ENCODE measurements around the gene A2M. TPM values are rescaled to one million over a fixed set of nuclear protein-coding genes. Genes with fewer than 3 reads are reported as not detected.

Gene A2M
- total RNA-seq, 1 experiment from 2014 or later, result 1.2 TPM

DNA sequence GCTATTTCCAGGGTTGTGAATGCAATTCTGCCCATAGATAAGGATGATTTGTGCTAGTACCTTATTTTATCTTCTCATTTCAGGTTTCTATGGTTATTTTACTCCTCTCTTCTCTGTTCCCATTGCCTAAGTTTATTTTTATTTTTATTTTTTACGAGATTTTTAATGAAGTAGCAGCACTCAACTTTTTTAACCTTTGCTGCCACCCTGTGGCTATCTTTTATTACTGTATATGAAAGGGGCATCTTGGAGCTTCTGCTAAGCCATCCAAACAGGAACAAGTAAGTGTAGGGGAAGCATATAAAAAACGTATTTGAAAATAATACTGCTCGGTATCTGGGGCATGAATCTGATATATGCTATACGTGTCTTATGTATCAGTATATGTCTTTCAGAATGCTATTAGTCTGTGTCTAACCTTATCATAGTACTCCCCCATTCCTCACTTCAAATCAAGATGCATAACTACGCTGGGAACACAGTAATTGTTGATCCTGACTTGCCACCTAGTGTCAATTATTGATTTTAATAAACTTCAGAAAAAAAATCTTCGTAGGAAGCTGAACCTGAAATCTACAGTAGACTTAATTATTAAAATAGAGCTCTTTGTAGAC, 66.1 kb downstream of the A2M start:
- Mint-ChIP-seq H3K27ac (no peak overlapping the region), H3K9me3 (no peaks in the 10 kb centered on the region), H3K4me1 (no peaks in the 10 kb centered on the region), H3K4me3 (no peak overlapping the region), H3K36me3 (ENCODE audit: insufficient read depth in 1 of 3, low read depth in 3 of 3) (no peaks in the 10 kb centered on the region), H3K27me3 (ENCODE audit: low read depth) (no peaks in the 10 kb centered on the region)
- DNase-seq, result no peak
- no peaks in the 10 kb centered on the region for H3K79me1 ChIP-seq (ENCODE audit: insufficient read depth, low read depth, low read length, poor library complexity, severe bottlenecking)
- no peak overlapping the region for H4K91ac ChIP-seq (ENCODE audit: insufficient read length, low read depth, low read length)
- no peaks in the 10 kb centered on the region for H3K9me3 ChIP-seq (ENCODE audit: control insufficient read depth, low read depth, low read length)
- no peak overlapping the region for H3K9ac ChIP-seq (ENCODE audit: extremely low read depth, insufficient read length, low read length)
- no peak overlapping the region for H3K56ac ChIP-seq (ENCODE audit: insufficient read length, low read depth, low read length)
- no peaks in the 10 kb centered on the region for H4K20me1 ChIP-seq (ENCODE audit: control insufficient read depth, insufficient read depth, insufficient read length)
- no peak overlapping the region for H2BK120ac ChIP-seq (ENCODE audit: low read depth, low read length, poor library complexity, severe bottlenecking)
- no peak overlapping the region for H2AFZ ChIP-seq (ENCODE audit: low read length)
- H3K14ac ChIP-seq (ENCODE audit: insufficient read depth, low read length), result no peak overlapping the region
- H2BK15ac ChIP-seq (ENCODE audit: low read depth, low read length), result no peak overlapping the region
- H2AK5ac ChIP-seq (ENCODE audit: insufficient read length, low read length), result no peak overlapping the region
- no peaks in the 10 kb centered on the region for H3K23me2 ChIP-seq (ENCODE audit: insufficient read length, low read depth, low read length, poor library complexity, severe bottlenecking)
- H2BK12ac ChIP-seq (ENCODE audit: insufficient read length, low read depth, low read length), result no peak overlapping the region
- H3T11ph ChIP-seq (ENCODE audit: low read length), result no peak overlapping the region
- H3K23ac ChIP-seq (ENCODE audit: insufficient read length, low read depth, low read length), result no peak overlapping the region
- H3K79me2 ChIP-seq (ENCODE audit: insufficient read depth, low read length), result no peaks in the 10 kb centered on the region
- H3K4ac ChIP-seq (ENCODE audit: low read depth, low read length), result no peak overlapping the region
- no peak overlapping the region for H3K18ac ChIP-seq (ENCODE audit: insufficient read length, low read depth, low read length)
- TF ChIP-seq, protein P1, sequence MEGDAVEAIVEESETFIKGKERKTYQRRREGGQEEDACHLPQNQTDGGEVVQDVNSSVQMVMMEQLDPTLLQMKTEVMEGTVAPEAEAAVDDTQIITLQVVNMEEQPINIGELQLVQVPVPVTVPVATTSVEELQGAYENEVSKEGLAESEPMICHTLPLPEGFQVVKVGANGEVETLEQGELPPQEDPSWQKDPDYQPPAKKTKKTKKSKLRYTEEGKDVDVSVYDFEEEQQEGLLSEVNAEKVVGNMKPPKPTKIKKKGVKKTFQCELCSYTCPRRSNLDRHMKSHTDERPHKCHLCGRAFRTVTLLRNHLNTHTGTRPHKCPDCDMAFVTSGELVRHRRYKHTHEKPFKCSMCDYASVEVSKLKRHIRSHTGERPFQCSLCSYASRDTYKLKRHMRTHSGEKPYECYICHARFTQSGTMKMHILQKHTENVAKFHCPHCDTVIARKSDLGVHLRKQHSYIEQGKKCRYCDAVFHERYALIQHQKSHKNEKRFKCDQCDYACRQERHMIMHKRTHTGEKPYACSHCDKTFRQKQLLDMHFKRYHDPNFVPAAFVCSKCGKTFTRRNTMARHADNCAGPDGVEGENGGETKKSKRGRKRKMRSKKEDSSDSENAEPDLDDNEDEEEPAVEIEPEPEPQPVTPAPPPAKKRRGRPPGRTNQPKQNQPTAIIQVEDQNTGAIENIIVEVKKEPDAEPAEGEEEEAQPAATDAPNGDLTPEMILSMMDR (conservative IDR thresholded peaks at IDR 0.05), result peak; percentile 75
- no peak overlapping the region for H4K8ac ChIP-seq (replicated peaks; ENCODE audit: insufficient read length, low read depth, low read length)
- H2BK20ac ChIP-seq (ENCODE audit: low read depth, low read length, poor library complexity, severe bottlenecking), result no peak overlapping the region
- H2BK5ac ChIP-seq (ENCODE audit: insufficient read length, low read length), result no peak overlapping the region
- H3K4me2 ChIP-seq (ENCODE audit: insufficient read depth, insufficient read length, low read length), result no peak overlapping the region
- no peaks in the 10 kb centered on the region for H3K27me3 ChIP-seq (ENCODE audit: insufficient read depth, low read length)
- H3K27ac ChIP-seq (ENCODE audit: insufficient read length, low read depth, low read length), result no peak overlapping the region
- WGBS (ENCODE audit: extremely low coverage, insufficient read length, low lambda C conversion rate), result no CpG with 5 or more reads among the region's 6 CpGs
- H3K4me1 ChIP-seq (ENCODE audit: insufficient read depth, low read length), result no peaks in the 10 kb centered on the region
- H4K5ac ChIP-seq (ENCODE audit: insufficient read length, low read depth, low read length), result no peak overlapping the region

All from H9 (cell line).